Muscle of arm (tissue), 12 donors: Measurements from ENCODE around the gene FUT2. TPM values are rescaled to one million over a fixed set of nuclear protein-coding genes. Genes with fewer than 3 reads are reported as not detected.
A peak's percentile ranks its signal among the peaks of the same experiment; 100 is the strongest.
"Not testable (repeated sequence)": the region's sequence is repeated elsewhere in the genome, so short reads cannot be mapped to it uniquely, and the experiment has no call there.

ENCODE experiments used
- DNase-seq: peaks from one replicate; pipeline ENCODE4 v3.0.0-alpha.2; 2013
- polyA plus RNA-seq, 12 donors: library from polyadenylated mRNA; unstranded; fragments of 120-200 nt; gene quantifications; one replicate each; pipeline ENCODE4 v1.2.1, GENCODE V29; 2013; ENCODE audit not compliant: insufficient read length in 12 of 12

Gene FUT2
- polyA plus RNA-seq, 12 donors: 0.34 to 1.2 (median 0.73) TPM; not detected in 2

- no peak for DNase-seq
Measured at GRCh38 chr19:48669903-48670668, 25.7 kb upstream of the FUT2 start.

- no peak for DNase-seq
Measured at GRCh38 chr19:48670699-48671445, 24.9 kb upstream of the FUT2 start.

GRCh38 chr19:48671446-48671995 is 24.2 kb upstream of the FUT2 start:
- DNase-seq: no peak

GRCh38 chr19:48672994-48673393 is 22.8 kb upstream of the FUT2 start, which contains the start of gene NTN5:
TSS of gene NTN5 (minus strand) at chr19:48673017. CDS start at chr19:48670986, 2,031 bp downstream.
- DNase-seq: no peak

- DNase-seq: no peak
Measured at GRCh38 chr19:48673436-48674100, 22.2 kb upstream of the FUT2 start.

GRCh38 chr19:48674216-48674809 is 21.5 kb upstream of the FUT2 start:
- no peak for DNase-seq

GRCh38 chr19:48674921-48675824 is 20.6 kb upstream of the FUT2 start:
- DNase-seq: peak; percentile 82

GRCh38 chr19:48676487-48676886 is 19.3 kb upstream of the FUT2 start:
- no peak for DNase-seq

GRCh38 chr19:48676887-48677286 is 18.9 kb upstream of the FUT2 start:
- DNase-seq: no peak

- no peak for DNase-seq
Measured at GRCh38 chr19:48678201-48678600, 17.6 kb upstream of the FUT2 start.

GRCh38 chr19:48680006-48680405 is 15.8 kb upstream of the FUT2 start:
- DNase-seq: not testable (repeated sequence)

- no peak for DNase-seq
Measured at GRCh38 chr19:48680436-48681126, 15.2 kb upstream of the FUT2 start.

- DNase-seq: no peak
Measured at GRCh38 chr19:48681127-48681470, 14.7 kb upstream of the FUT2 start.

- DNase-seq: peak; percentile 73
Measured at GRCh38 chr19:48683349-48683748, 12.4 kb upstream of the FUT2 start.

- no peak for DNase-seq
Measured at GRCh38 chr19:48685583-48685982, 10.2 kb upstream of the FUT2 start.

GRCh38 chr19:48686088-48686487 is 9.7 kb upstream of the FUT2 start:
- DNase-seq: no peak

GRCh38 chr19:48686637-48687036 is 9.1 kb upstream of the FUT2 start:
- DNase-seq: not testable (repeated sequence)

- no peak for DNase-seq
Measured at GRCh38 chr19:48687776-48688175, 8.0 kb upstream of the FUT2 start.

GRCh38 chr19:48689449-48689848 is 6.3 kb upstream of the FUT2 start:
- DNase-seq: no peak

- not testable (repeated sequence) for DNase-seq
Measured at GRCh38 chr19:48693629-48694028, 2.1 kb upstream of the FUT2 start.
